ENCODE measurements around the gene CPNE4.

The CPNE4 gene

GRCh38 chr3:131856171-131856570 lies 178.6 kb downstream of the CPNE4 start:
- no peak for DNase-seq

GRCh38 chr3:131850223-131850622 lies 184.6 kb downstream of the CPNE4 start:
- DNase-seq: no peak

- DNase-seq: no peak
Observed at GRCh38 chr3:131849616-131850015, 185.2 kb downstream of the CPNE4 start.

GRCh38 chr3:131847966-131848510 lies 186.8 kb downstream of the CPNE4 start:
- no peak for DNase-seq

GRCh38 chr3:131846296-131846924 lies 188.4 kb downstream of the CPNE4 start:
- no peak for DNase-seq

GRCh38 chr3:131843174-131843573 lies 191.6 kb downstream of the CPNE4 start:
- no peak for DNase-seq

GRCh38 chr3:131840156-131840797 lies 194.5 kb downstream of the CPNE4 start:
- no peak for DNase-seq

GRCh38 chr3:131835906-131836305 lies 198.9 kb downstream of the CPNE4 start:
- DNase-seq: no peak

- no peak for DNase-seq
Observed at GRCh38 chr3:131831608-131832007, 203.2 kb downstream of the CPNE4 start.

- DNase-seq: no peak
Observed at GRCh38 chr3:131821191-131821762, 213.5 kb downstream of the CPNE4 start.

- no peak for DNase-seq
Observed at GRCh38 chr3:131819381-131820055, 215.3 kb downstream of the CPNE4 start.

GRCh38 chr3:131812433-131812832 lies 222.4 kb downstream of the CPNE4 start:
- no peak for DNase-seq

GRCh38 chr3:131811481-131811880 lies 223.3 kb downstream of the CPNE4 start:
- no peak for DNase-seq

GRCh38 chr3:131807822-131808221 lies 227.0 kb downstream of the CPNE4 start:
- DNase-seq: no peak

GRCh38 chr3:131806736-131807135 lies 228.1 kb downstream of the CPNE4 start:
- no peak for DNase-seq

GRCh38 chr3:131804565-131805133 lies 230.2 kb downstream of the CPNE4 start:
- no peak for DNase-seq

GRCh38 chr3:131803113-131803512 lies 231.7 kb downstream of the CPNE4 start:
- no peak for DNase-seq

GRCh38 chr3:131802029-131802428 lies 232.8 kb downstream of the CPNE4 start:
- no peak for DNase-seq

GRCh38 chr3:131801566-131801965 lies 233.2 kb downstream of the CPNE4 start:
- DNase-seq: no peak

- DNase-seq: no peak
Observed at GRCh38 chr3:131797776-131798175, 237.0 kb downstream of the CPNE4 start.

- no peak for DNase-seq
Observed at GRCh38 chr3:131796558-131797198, 238.1 kb downstream of the CPNE4 start.

GRCh38 chr3:131796111-131796510 lies 238.7 kb downstream of the CPNE4 start:
- no peak for DNase-seq
